PC-3 (cell line): ENCODE data around the gene CACHD1. TPM values are rescaled to one million over a fixed set of nuclear protein-coding genes. Genes with fewer than 3 reads are reported as not detected.

Experiments
- ATAC-seq: fragments of 200-7000 bp; cut with Tn5 transposase; 2 replicates; pipeline ENCODE4 v1.9.1; 2020; ENCODE audit warnings: mild to moderate bottlenecking, moderate library complexity
- BruUV-seq: library from RNA; stranded (reverse); fragments of 400-500 nt; replicated peaks from 2 replicates; lab custom pipeline; 2021; lab: Mats Ljungman, UMichigan
- CTCF ChIA-PET: fragments of 300-600 bp; sonication (Branson Sonifier 250); formaldehyde crosslinking; loops from one replicate; lab custom pipeline; 2022; ENCODE audit warnings: antibody characterized with exemption; lab: Charles Lee
- POLR2A ChIA-PET: fragments of 300-600 bp; sonication (Branson Sonifier 250); formaldehyde crosslinking; loops from one replicate; lab custom pipeline; 2022; ENCODE audit warnings: antibody characterized with exemption; ENCODE audit not compliant: unreplicated experiment; lab: Charles Lee
- DNase-seq: peaks from one replicate; pipeline ENCODE4 v3.0.0-alpha.2; 2015
- H2AFZ ChIP-seq: fragments of 300-600 bp; sonication (generic); 2 replicates; pipeline ENCODE4 v1.6.0; 2016; ENCODE audit warnings: antibody characterized with exemption, low read length
- H3F3A ChIP-seq: fragments of 300-600 bp; sonication (generic); one replicate; pipeline ENCODE4 v1.6.0; 2017; ENCODE audit warnings: antibody characterized with exemption, low read length, control low read depth, mild to moderate bottlenecking; ENCODE audit not compliant: unreplicated experiment
- H3K27ac ChIP-seq: fragments of 300-600 bp; sonication (generic); 2 replicates; pipeline ENCODE4 v1.5.1; 2016; ENCODE audit warnings: mild to moderate bottlenecking, low read length
- H3K27me3 ChIP-seq: fragments of 300-600 bp; sonication (generic); 2 replicates; pipeline ENCODE4 v1.6.1; 2016; ENCODE audit warnings: low read length, mixed read lengths
- H3K36me3 ChIP-seq: fragments of 300-600 bp; sonication (generic); 2 replicates; pipeline ENCODE4 v1.6.1; 2016; ENCODE audit warnings: low read depth, mixed run types, low read length, mixed read lengths
- H3K4me1 ChIP-seq: fragments of 300-600 bp; sonication (generic); 2 replicates; pipeline ENCODE4 v1.5.1; 2016; ENCODE audit warnings: low read length; ENCODE audit not compliant: insufficient read depth
- H3K4me2 ChIP-seq: fragments of 300-600 bp; sonication (generic); 2 replicates; pipeline ENCODE4 v1.6.0; 2016; ENCODE audit warnings: low read length
- H3K4me3 ChIP-seq: fragments of 300-600 bp; sonication (generic); 2 replicates; pipeline ENCODE4 v1.5.1; 2016; ENCODE audit warnings: mild to moderate bottlenecking, low read length, mixed read lengths
- H3K79me2 ChIP-seq: fragments of 300-600 bp; sonication (generic); 2 replicates; pipeline ENCODE4 v1.6.1; 2017; ENCODE audit warnings: low read length, mixed read lengths
- H3K9ac ChIP-seq: fragments of 300-600 bp; sonication (generic); 2 replicates; pipeline ENCODE4 v1.6.0; 2016; ENCODE audit warnings: mild to moderate bottlenecking, low read length
- H3K9me2 ChIP-seq: fragments of 300-600 bp; sonication (generic); replicated peaks from 2 replicates; pipeline ENCODE4 v1.6.1; 2016; ENCODE audit warnings: mixed run types, low read length, mixed read lengths
- H3K9me3 ChIP-seq: fragments of 300-600 bp; sonication (generic); 2 replicates; pipeline ENCODE4 v1.6.1; 2016; ENCODE audit warnings: low read length, mixed read lengths
- H4K20me1 ChIP-seq: fragments of 300-600 bp; sonication (generic); 2 replicates; pipeline ENCODE4 v1.6.1; 2016; ENCODE audit warnings: low read length, mixed read lengths
- CTCF ChIP-seq: fragments of 300-600 bp; sonication (generic); conservative IDR thresholded peaks from 2 replicates; pipeline ENCODE4 v1.5.1; 2017; ENCODE audit warnings: antibody characterized with exemption, low read depth, mild to moderate bottlenecking, low read length
- EZH2 ChIP-seq: fragments of 300-600 bp; sonication (generic); IDR thresholded peaks from one replicate; pipeline ENCODE4 v1.6.1; 2017; ENCODE audit warnings: antibody characterized with exemption, mild to moderate bottlenecking, low read length; ENCODE audit not compliant: unreplicated experiment
- EZH2phosphoT487 ChIP-seq: fragments of 300-600 bp; sonication (generic); IDR thresholded peaks from 2 replicates; pipeline ENCODE4 v1.6.1; 2018; ENCODE audit warnings: mild to moderate bottlenecking, antibody characterized with exemption, low read length, borderline replicate concordance
- intact Hi-C: fragments of 100-400 bp; cut with micrococcal nuclease; formaldehyde crosslinking; loops from 2 replicates; pipeline ENCODE4 v1.9.0; 2023
- total RNA-seq: library from RNA; depleted of rRNA; stranded (reverse); fragments of >200 nt; gene quantifications from 2 replicates; pipeline ENCODE4 v1.2.3, GENCODE V29; 2014

Gene CACHD1
- total RNA-seq, 1 experiment from 2014 or later, result 6.6 TPM

GRCh38 chr1:64523413-64524337, 53.7 kb downstream of the CACHD1 start:
- no peaks in the 10 kb centered on the region for H3K27me3 ChIP-seq
- intact Hi-C loops, result no loop called here
- POLR2A ChIA-PET, result no interaction called here
- H3K79me2 ChIP-seq, result no peaks in the 10 kb centered on the region
- no peaks in the 10 kb centered on the region for H3F3A ChIP-seq
- H3K27ac ChIP-seq, result no peak overlapping the region
- CTCF ChIA-PET, result no interaction called here
- ATAC-seq, result no peak
- H3K9me2 ChIP-seq, result no peaks in the 10 kb centered on the region
- no TSS peak for BruUV-seq
- H4K20me1 ChIP-seq, result no peaks in the 10 kb centered on the region; the same call in 1 of the 2 replicates
- H3K4me1 ChIP-seq, result peaks cover 4% of the 10 kb centered on the region; the same call in 1 of the 2 replicates
- no peak overlapping the region for H2AFZ ChIP-seq
- DNase-seq, result no peak
- no peak overlapping the region for H3K4me3 ChIP-seq
- no peak overlapping the region for H3K9ac ChIP-seq
- TF ChIP-seq CTCF (no peak), EZH2phosphoT487 (no peak), EZH2 (no peak)
- H3K9me3 ChIP-seq, result no peaks in the 10 kb centered on the region
- no peaks in the 10 kb centered on the region for H3K36me3 ChIP-seq
- no peak overlapping the region for H3K4me2 ChIP-seq

- POLR2A ChIA-PET, result no interaction called here
- H3K27me3 ChIP-seq, result no peaks in the 10 kb centered on the region
Measured at GRCh38 chr1:64524614-64525013, 54.7 kb downstream of the CACHD1 start.

More at GRCh38 chr1:64524614-64525013, 54.7 kb downstream of the CACHD1 start:
- H3K36me3 ChIP-seq, result no peaks in the 10 kb centered on the region
- H3K9me3 ChIP-seq, result no peaks in the 10 kb centered on the region
- no peak for ATAC-seq
- no peak overlapping the region for H3K4me3 ChIP-seq
- no peak overlapping the region for H3K9ac ChIP-seq
- no peak overlapping the region for H3K4me2 ChIP-seq
- no peak overlapping the region for H3K27ac ChIP-seq
- CTCF ChIA-PET, result no interaction called here
- no peaks in the 10 kb centered on the region for H3K9me2 ChIP-seq
- DNase-seq, result no peak
- no TSS peak for BruUV-seq
- H3F3A ChIP-seq, result no peaks in the 10 kb centered on the region
- no peaks in the 10 kb centered on the region for H3K79me2 ChIP-seq
- no peak overlapping the region for H2AFZ ChIP-seq
- TF ChIP-seq EZH2 (no peak), EZH2phosphoT487 (no peak), CTCF (no peak)
- intact Hi-C loops, result no loop called here
- H4K20me1 ChIP-seq, result no peaks in the 10 kb centered on the region; the same call in 1 of the 2 replicates
- H3K4me1 ChIP-seq, result peaks cover 4% of the 10 kb centered on the region; the same call in 1 of the 2 replicates
